Measurements from ENCODE around the gene TMEM151A.

TMEM151A gene

GRCh38 chr11:66291706-66292542, at the start of gene TMEM151A:
TSS of gene TMEM151A (plus strand) at chr11:66291894. CDS start at chr11:66292014, 120 bp downstream.
- TF ChIP-seq, protein P1, sequence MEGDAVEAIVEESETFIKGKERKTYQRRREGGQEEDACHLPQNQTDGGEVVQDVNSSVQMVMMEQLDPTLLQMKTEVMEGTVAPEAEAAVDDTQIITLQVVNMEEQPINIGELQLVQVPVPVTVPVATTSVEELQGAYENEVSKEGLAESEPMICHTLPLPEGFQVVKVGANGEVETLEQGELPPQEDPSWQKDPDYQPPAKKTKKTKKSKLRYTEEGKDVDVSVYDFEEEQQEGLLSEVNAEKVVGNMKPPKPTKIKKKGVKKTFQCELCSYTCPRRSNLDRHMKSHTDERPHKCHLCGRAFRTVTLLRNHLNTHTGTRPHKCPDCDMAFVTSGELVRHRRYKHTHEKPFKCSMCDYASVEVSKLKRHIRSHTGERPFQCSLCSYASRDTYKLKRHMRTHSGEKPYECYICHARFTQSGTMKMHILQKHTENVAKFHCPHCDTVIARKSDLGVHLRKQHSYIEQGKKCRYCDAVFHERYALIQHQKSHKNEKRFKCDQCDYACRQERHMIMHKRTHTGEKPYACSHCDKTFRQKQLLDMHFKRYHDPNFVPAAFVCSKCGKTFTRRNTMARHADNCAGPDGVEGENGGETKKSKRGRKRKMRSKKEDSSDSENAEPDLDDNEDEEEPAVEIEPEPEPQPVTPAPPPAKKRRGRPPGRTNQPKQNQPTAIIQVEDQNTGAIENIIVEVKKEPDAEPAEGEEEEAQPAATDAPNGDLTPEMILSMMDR (IDR thresholded peaks at IDR 0.05; ENCODE audit: low read length, missing control alignments) = no peak
- no peak within 1 kb of the TSS for H3K4me3 ChIP-seq (replicated peaks; ENCODE audit: low read depth, low read length)
- no peak for DNase-seq (ENCODE audit: low read depth)

- H3K4me3 ChIP-seq (replicated peaks; ENCODE audit: low read depth, low read length) = no peak overlapping the region
- TF ChIP-seq, protein P1 (IDR thresholded peaks at IDR 0.05; ENCODE audit: low read length, missing control alignments) = no peak
- no peak for DNase-seq (ENCODE audit: low read depth)
These were observed 49.5 kb upstream of the TMEM151A start for GRCh38 chr11:66242095-66242765.

DNA sequence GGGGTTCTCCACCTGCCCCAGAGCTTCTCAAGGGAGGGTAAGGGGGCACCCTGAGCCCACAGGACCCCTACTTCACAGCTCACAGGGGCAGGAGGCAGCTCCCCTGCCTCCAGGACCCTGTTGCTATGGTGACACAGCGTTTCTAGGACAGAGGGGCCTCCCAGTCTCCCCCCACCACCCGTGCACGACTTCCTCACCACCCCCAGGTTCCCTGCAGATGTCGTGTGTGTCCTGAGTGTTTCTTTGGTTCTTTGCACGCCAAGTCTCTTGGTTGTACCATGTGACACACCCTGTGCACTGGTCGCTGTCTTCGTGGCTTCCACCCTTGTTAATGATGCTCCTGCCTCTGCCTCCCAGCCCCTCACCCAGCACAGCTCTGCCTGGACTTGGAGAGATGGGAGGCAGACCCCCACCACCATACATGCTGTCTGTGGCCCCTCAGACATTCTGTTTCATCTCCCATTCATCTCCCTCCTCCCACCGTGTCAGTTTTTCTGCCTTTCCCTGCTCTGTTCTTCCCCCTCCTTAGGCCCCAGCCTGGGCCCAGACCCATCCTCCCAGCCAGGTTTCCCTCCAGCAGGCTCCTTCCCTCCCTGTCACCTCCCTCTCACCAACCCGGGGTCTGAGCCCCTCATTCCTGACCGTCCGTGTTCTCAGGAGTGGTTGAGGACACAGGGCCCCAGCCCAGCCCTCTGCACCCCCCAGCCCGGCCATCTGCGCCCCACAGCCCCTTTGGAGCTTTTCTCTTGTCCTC, 47.7 kb upstream of the TMEM151A start:
- TF ChIP-seq, protein P1 (IDR thresholded peaks at IDR 0.05; ENCODE audit: low read length, missing control alignments) = no peak
- no peak overlapping the region for H3K4me3 ChIP-seq (replicated peaks; ENCODE audit: low read depth, low read length)
- DNase-seq (ENCODE audit: low read depth) = no peak

GRCh38 chr11:66247295-66247694, 44.4 kb upstream of the TMEM151A start:
- H3K4me3 ChIP-seq (replicated peaks; ENCODE audit: low read depth, low read length) = no peak overlapping the region
- TF ChIP-seq, protein P1 (IDR thresholded peaks at IDR 0.05; ENCODE audit: low read length, missing control alignments) = no peak

DNA sequence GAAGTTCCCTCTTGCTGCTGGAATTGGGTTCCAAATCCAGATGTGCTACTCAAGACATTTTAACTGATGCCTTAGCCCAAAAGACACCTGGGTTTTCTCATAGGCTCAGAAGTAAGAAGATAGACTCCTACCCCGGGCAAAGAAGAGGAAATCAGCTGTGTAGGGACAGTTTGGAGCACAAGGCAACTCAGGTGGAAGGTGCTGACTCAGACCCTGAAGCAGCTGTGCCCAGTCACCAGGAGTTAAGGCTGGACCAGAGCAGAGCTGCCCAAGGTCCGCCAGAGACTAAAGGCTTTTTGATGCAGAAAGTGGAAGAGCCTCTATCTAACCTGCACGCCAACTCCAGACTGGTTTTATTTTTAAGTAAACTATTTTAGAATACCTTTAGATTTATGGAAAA, 43.9 kb upstream of the TMEM151A start:
- TF ChIP-seq, protein P1 (IDR thresholded peaks at IDR 0.05; ENCODE audit: low read length, missing control alignments) = no peak
- no peak overlapping the region for H3K4me3 ChIP-seq (replicated peaks; ENCODE audit: low read depth, low read length)
- no peak for DNase-seq (ENCODE audit: low read depth)

More at GRCh38 chr11:66247295-66247694, 44.4 kb upstream of the TMEM151A start:
- DNase-seq (ENCODE audit: low read depth) = no peak

DNA sequence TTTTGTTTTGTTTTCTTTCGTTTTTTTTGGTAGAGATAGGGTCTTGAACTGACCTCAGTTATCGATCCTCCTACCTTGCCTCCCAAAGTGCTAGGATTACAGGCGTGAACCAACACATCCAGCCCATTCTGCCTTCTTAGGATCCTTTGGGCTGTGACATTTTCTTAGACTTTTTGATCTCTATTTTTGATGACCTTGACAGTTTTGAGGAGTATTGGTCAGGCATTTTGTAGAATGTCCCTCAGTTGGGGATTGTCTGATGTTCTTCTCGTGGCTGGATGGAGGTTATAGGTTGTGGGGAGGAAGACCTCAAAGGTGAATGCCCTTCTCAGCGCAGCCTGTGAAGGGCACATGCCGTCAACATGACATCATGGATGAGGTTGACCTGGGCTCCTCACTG, 42.8 kb upstream of the TMEM151A start:
- no peak for DNase-seq (ENCODE audit: low read depth)
- TF ChIP-seq, protein P1 (IDR thresholded peaks at IDR 0.05; ENCODE audit: low read length, missing control alignments) = no peak
- no peak overlapping the region for H3K4me3 ChIP-seq (replicated peaks; ENCODE audit: low read depth, low read length)
